ENCODE data around the gene CAPN11. TPM values are rescaled to one million over a fixed set of nuclear protein-coding genes. Genes with fewer than 3 reads are reported as not detected.

The CAPN11 gene
- total RNA-seq, 4 donors from 2014 or later: 0.42 TPM; not detected in 3

DNA sequence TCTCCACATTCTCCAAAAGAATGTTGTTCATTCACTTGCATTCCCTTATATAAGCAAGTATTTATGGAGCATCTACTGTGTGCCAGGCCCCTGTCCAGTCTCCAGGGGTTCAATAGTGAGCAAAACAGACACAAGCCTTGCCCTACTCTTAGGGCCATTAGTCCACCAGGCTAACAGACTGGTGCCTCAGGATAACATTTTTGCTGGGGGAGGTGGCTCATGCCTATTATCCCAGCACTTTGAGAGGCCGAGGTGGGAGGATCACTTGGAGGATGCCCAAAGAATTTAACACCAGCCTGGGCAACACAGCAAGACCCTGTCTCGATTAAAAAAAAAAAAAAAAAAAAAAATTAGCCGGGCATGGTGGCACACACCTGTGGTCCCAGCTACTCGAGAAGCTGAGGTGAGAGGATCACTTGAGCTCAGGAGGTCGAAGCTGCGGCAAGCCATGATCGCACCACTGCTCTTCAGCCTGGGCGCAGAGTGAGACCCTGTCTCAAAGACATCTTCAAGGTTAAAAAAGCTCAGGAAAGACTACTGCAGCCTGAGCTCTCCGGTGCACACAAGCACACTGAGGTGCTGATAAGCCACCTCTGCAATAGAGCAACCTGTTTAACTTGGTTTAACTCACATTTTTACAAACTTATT is 19.9 kb downstream of the CAPN11 start:
- intact Hi-C loops (cut with DNase I; ENCODE audit: low total_unique reads): no loop called here
- Histone ChIP-seq H3K27me3 (no peaks in the 10 kb centered on the region), H3K4me3 (no peak overlapping the region), H3K36me3 (no peaks in the 10 kb centered on the region), H3K4me1 (no peaks in the 10 kb centered on the region), H3K27ac (peak overlapping the region in 1 of 4 donors; percentile 50), H3K9me3 (no peaks in the 10 kb centered on the region)
- in situ Hi-C loops (cut with MboI; ENCODE audit: low sequenced_read_pairs in 4 of 4): loop anchor here in 1 of 4 donors (10.0 kb wide), 1 partner anchor 56 kb away; no protein-coding TSS in a partner anchor
- ATAC-seq: no peak
- TF ChIP-seq, protein P1, sequence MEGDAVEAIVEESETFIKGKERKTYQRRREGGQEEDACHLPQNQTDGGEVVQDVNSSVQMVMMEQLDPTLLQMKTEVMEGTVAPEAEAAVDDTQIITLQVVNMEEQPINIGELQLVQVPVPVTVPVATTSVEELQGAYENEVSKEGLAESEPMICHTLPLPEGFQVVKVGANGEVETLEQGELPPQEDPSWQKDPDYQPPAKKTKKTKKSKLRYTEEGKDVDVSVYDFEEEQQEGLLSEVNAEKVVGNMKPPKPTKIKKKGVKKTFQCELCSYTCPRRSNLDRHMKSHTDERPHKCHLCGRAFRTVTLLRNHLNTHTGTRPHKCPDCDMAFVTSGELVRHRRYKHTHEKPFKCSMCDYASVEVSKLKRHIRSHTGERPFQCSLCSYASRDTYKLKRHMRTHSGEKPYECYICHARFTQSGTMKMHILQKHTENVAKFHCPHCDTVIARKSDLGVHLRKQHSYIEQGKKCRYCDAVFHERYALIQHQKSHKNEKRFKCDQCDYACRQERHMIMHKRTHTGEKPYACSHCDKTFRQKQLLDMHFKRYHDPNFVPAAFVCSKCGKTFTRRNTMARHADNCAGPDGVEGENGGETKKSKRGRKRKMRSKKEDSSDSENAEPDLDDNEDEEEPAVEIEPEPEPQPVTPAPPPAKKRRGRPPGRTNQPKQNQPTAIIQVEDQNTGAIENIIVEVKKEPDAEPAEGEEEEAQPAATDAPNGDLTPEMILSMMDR (IDR thresholded peaks at IDR 0.05 in 4 of 5, conservative IDR thresholded peaks at IDR 0.05 in 1 of 5): no peak
- no peak for TF ChIP-seq POLR2A (IDR thresholded peaks at IDR 0.05)
- DNase-seq: no peak

DNA sequence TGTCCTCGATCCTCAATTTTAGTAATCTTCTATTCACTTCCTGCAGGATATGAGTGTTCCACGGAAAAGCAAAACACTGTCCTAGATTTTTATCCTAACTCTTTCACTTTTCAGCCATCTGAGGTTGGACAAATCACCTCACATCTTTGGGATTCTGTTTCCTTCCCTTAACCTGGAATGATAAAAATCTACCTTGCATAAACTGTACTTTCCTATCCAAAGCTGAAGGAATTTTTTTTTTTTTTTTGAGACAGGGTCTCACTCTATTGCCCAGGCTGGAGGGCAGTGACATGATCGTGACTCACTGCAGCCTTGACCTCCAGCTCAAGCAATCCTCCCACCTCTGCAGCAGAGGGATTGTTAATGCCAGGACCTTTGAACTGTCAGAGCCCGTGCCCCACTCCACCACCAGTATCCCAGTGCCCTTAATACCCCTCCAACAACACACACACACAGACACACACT is 20.5 kb downstream of the CAPN11 start:
- intact Hi-C loops (cut with DNase I; ENCODE audit: low total_unique reads): no loop called here
- H3K27ac ChIP-seq: no peak overlapping the region

DNA sequence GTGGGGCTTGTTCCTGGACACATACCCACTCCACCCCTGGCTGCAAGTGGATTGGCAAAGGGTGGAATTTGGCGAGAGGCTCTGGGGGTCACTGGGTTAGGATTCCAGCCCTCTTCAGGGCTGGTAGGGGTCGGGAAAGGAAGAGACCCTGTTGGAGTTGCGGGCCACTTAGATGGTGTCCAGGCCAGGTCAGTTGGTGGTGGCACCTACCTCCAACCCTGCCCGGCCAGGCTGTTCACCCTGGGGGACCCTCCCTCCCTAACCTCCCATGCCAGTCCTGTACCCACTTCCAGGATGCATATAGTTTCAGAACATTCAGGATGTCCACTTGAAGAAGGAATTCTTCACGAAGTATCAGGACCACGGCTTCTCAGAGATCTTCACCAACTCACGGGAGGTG is 21.0 kb downstream of the CAPN11 start:
- DNase-seq: no peak
- H3K9me3 ChIP-seq: no peaks in the 10 kb centered on the region
- no peak for TF ChIP-seq POLR2A (IDR thresholded peaks at IDR 0.05)
- TF ChIP-seq, protein P1 (IDR thresholded peaks at IDR 0.05 in 4 of 5, conservative IDR thresholded peaks at IDR 0.05 in 1 of 5): no peak
- H3K36me3 ChIP-seq: no peaks in the 10 kb centered on the region
- no peak overlapping the region for H3K4me3 ChIP-seq
- intact Hi-C loops (cut with DNase I; ENCODE audit: low total_unique reads) (no loop called here), in situ Hi-C loops (cut with MboI; ENCODE audit: low sequenced_read_pairs in 4 of 4) (loop anchor here in 1 of 4 donors (10.0 kb wide), 1 partner anchor 55 kb away; no protein-coding TSS in a partner anchor)
- no peak for ATAC-seq
- no peaks in the 10 kb centered on the region for H3K4me1 ChIP-seq
- no peaks in the 10 kb centered on the region for H3K27me3 ChIP-seq
- no peak overlapping the region for H3K27ac ChIP-seq

More for the DNA sequence above, 20.5 kb downstream of the CAPN11 start:
- H3K4me1 ChIP-seq: no peaks in the 10 kb centered on the region
- H3K9me3 ChIP-seq: no peaks in the 10 kb centered on the region
- TF ChIP-seq, protein P1 (IDR thresholded peaks at IDR 0.05 in 4 of 5, conservative IDR thresholded peaks at IDR 0.05 in 1 of 5): no peak
- no peak for TF ChIP-seq POLR2A (IDR thresholded peaks at IDR 0.05)
- H3K27me3 ChIP-seq: no peaks in the 10 kb centered on the region
- DNase-seq (no peak), ATAC-seq (no peak)
- H3K36me3 ChIP-seq: no peaks in the 10 kb centered on the region
- in situ Hi-C loops (cut with MboI; ENCODE audit: low sequenced_read_pairs in 4 of 4): loop anchor here in 1 of 4 donors (10.0 kb wide), 1 partner anchor 56 kb away; no protein-coding TSS in a partner anchor
- no peak overlapping the region for H3K4me3 ChIP-seq

DNA sequence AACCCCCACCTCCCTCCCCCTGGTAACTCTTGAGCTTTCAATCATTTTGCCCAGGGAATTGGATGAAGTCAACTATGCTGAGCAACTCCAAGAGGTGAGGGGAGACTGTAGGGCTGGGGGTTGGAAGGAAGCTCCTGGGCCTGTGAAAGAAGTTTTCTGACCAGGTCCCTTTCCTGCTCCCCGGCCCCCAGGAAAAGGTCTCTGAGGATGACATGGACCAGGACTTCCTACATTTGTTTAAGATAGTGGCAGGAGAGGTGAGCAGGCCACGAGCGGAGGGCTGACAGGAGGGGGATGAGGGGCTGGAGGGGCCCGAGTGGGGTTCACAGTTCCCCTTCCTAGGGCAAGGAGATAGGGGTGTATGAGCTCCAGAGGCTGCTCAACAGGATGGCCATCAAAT is 21.8 kb downstream of the CAPN11 start:
- Histone ChIP-seq H3K9me3 (no peaks in the 10 kb centered on the region), H3K36me3 (no peaks in the 10 kb centered on the region), H3K4me1 (no peaks in the 10 kb centered on the region), H3K27ac (no peak overlapping the region), H3K27me3 (no peaks in the 10 kb centered on the region), H3K4me3 (no peak overlapping the region)
- intact Hi-C loops (cut with DNase I; ENCODE audit: low total_unique reads): no loop called here
- in situ Hi-C loops (cut with MboI; ENCODE audit: low sequenced_read_pairs in 4 of 4): no loop called here
- TF ChIP-seq POLR2A (IDR thresholded peaks at IDR 0.05): no peak
- TF ChIP-seq, protein P1 (IDR thresholded peaks at IDR 0.05 in 4 of 5, conservative IDR thresholded peaks at IDR 0.05 in 1 of 5): no peak
- ATAC-seq (no peak), DNase-seq (no peak)

All from gastrocnemius medialis (tissue), 4 donors.